TTC549 (cell line): Measurements from ENCODE around the gene LYPD6B.
A peak's percentile ranks its signal among the peaks of the same experiment; 100 is the strongest.

Experiments used
- FAIRE-seq: peaks from 2 replicates; lab custom pipeline; 2012; peaks lifted over from hg19 to GRCh38; lab: Jason Lieb, UNC

LYPD6B gene

GRCh38 chr2:149012545-149012944, 26.0 kb upstream of the LYPD6B start:
- FAIRE-seq = no peak

- FAIRE-seq = no peak
These were observed 23.0 kb upstream of the LYPD6B start for GRCh38 chr2:149015501-149015900.

GRCh38 chr2:149015926-149016563, 22.5 kb upstream of the LYPD6B start:
- FAIRE-seq = no peak

GRCh38 chr2:149017116-149017985, 21.1 kb upstream of the LYPD6B start:
- peak; percentile 73 for FAIRE-seq

GRCh38 chr2:149018981-149019380, 19.5 kb upstream of the LYPD6B start:
- FAIRE-seq = no peak

- FAIRE-seq = no peak
These were observed 18.7 kb upstream of the LYPD6B start for GRCh38 chr2:149019768-149020167.

- FAIRE-seq = no peak
These were observed 18.1 kb upstream of the LYPD6B start for GRCh38 chr2:149020432-149020851.

- FAIRE-seq = no peak
These were observed 17.2 kb upstream of the LYPD6B start for GRCh38 chr2:149021271-149021719.

GRCh38 chr2:149021761-149022160, 16.7 kb upstream of the LYPD6B start:
- FAIRE-seq = no peak

- no peak for FAIRE-seq
These were observed 15.4 kb upstream of the LYPD6B start for GRCh38 chr2:149023091-149023490.

GRCh38 chr2:149027590-149028250, 10.8 kb upstream of the LYPD6B start:
- FAIRE-seq = no peak

- no peak for FAIRE-seq
These were observed 10.1 kb upstream of the LYPD6B start for GRCh38 chr2:149028377-149028776.

- FAIRE-seq = no peak
These were observed 9.6 kb upstream of the LYPD6B start for GRCh38 chr2:149028891-149029290.

- no peak for FAIRE-seq
These were observed 9.1 kb upstream of the LYPD6B start for GRCh38 chr2:149029307-149029965.

GRCh38 chr2:149031396-149031795, 7.1 kb upstream of the LYPD6B start:
- FAIRE-seq = no peak

GRCh38 chr2:149033716-149034115, 4.8 kb upstream of the LYPD6B start:
- FAIRE-seq = no peak

GRCh38 chr2:149034406-149034805, 4.1 kb upstream of the LYPD6B start:
- FAIRE-seq = no peak

GRCh38 chr2:149036507-149037293, 1.8 kb upstream of the LYPD6B start:
- no peak for FAIRE-seq

- FAIRE-seq = no peak
These were observed 648 bp upstream of the LYPD6B start for GRCh38 chr2:149037851-149038250.

- FAIRE-seq = no peak
These were observed 770 bp downstream of the LYPD6B start for GRCh38 chr2:149039213-149039724.

GRCh38 chr2:149040451-149040850, 2.0 kb downstream of the LYPD6B start:
- no peak for FAIRE-seq
